A172 (cell line): ENCODE data around the gene SEMA4A. TPM values are rescaled to one million over a fixed set of nuclear protein-coding genes. Genes with fewer than 3 reads are reported as not detected.

Experiments used
- DNase-seq: peaks from one replicate; pipeline ENCODE4 v3.0.0-alpha.2; 2015; ENCODE audit warnings: low spot score
- total RNA-seq: library from RNA; depleted of rRNA; stranded (reverse); fragments of >200 nt; shearing (Covaris generic); gene quantifications from 2 replicates; pipeline ENCODE4 v1.2.3, GENCODE V29; 2014

SEMA4A gene
- total RNA-seq, 1 experiment from 2014 or later: 0.31 TPM

- DNase-seq: no peak
Measured at GRCh38 chr1:156134716-156135435, 18.5 kb upstream of the SEMA4A start.

- no peak for DNase-seq
Measured at GRCh38 chr1:156135930-156136871, 17.2 kb upstream of the SEMA4A start.

- DNase-seq: no peak
Measured at GRCh38 chr1:156136970-156137483, 16.4 kb upstream of the SEMA4A start.

- DNase-seq: no peak
Measured at GRCh38 chr1:156138458-156138867, 14.9 kb upstream of the SEMA4A start.

GRCh38 chr1:156140879-156141707, 12.3 kb upstream of the SEMA4A start:
- DNase-seq: peak; percentile 57

- peak; percentile 87 for DNase-seq
Measured at GRCh38 chr1:156143765-156144489, 9.5 kb upstream of the SEMA4A start.

- DNase-seq: no peak
Measured at GRCh38 chr1:156144742-156145141, 8.6 kb upstream of the SEMA4A start.

- DNase-seq: no peak
Measured at GRCh38 chr1:156145650-156146019, 7.8 kb upstream of the SEMA4A start.

- peak; percentile 99 for DNase-seq
Measured at GRCh38 chr1:156146020-156146768, 7.2 kb upstream of the SEMA4A start.

- no peak for DNase-seq
Measured at GRCh38 chr1:156146769-156147405, 6.5 kb upstream of the SEMA4A start.

GRCh38 chr1:156148216-156148615, 5.2 kb upstream of the SEMA4A start:
- no peak for DNase-seq

- no peak for DNase-seq
Measured at GRCh38 chr1:156149374-156150332, 3.7 kb upstream of the SEMA4A start.

GRCh38 chr1:156150333-156151011, 2.9 kb upstream of the SEMA4A start:
- no peak for DNase-seq

- no peak for DNase-seq
Measured at GRCh38 chr1:156151093-156151688, 2.2 kb upstream of the SEMA4A start.

GRCh38 chr1:156152628-156153027, 757 bp upstream of the SEMA4A start:
- DNase-seq: peak; percentile 71

- no peak for DNase-seq
Measured at GRCh38 chr1:156154317-156154749, 948 bp downstream of the SEMA4A start.

- DNase-seq: no peak
Measured at GRCh38 chr1:156155756-156156510, 2.5 kb downstream of the SEMA4A start.
